OCI-LY7 (cell line): ENCODE data around the gene GALNT7. TPM values are rescaled to one million over a fixed set of nuclear protein-coding genes. Genes with fewer than 3 reads are reported as not detected.

Experiments used
- BruUV-seq: library from RNA; stranded (reverse); fragments of 400-500 nt; replicated peaks from 2 replicates; lab custom pipeline; 2021; lab: Mats Ljungman, UMichigan
- CTCF ChIA-PET: fragments of 300-600 bp; sonication (Branson Sonifier 250); formaldehyde crosslinking; loops from one replicate; lab custom pipeline; 2022; ENCODE audit warnings: antibody characterized with exemption; ENCODE audit not compliant: unreplicated experiment; lab: Charles Lee
- POLR2A ChIA-PET: fragments of 300-600 bp; sonication (Branson Sonifier 250); formaldehyde crosslinking; loops from one replicate; lab custom pipeline; 2022; ENCODE audit warnings: antibody characterized with exemption; lab: Charles Lee
- DNase-seq: peaks from one replicate; pipeline ENCODE4 v3.0.0-alpha.2; 2015; ENCODE audit warnings: low spot score
- H2AFZ ChIP-seq: fragments of 200-600 bp; sonication (generic), shearing (Covaris generic); 2 replicates; pipeline ENCODE4 v1.6.1; 2014; ENCODE audit warnings: mild to moderate bottlenecking, antibody characterized with exemption, low read length, moderate library complexity
- H3K27ac ChIP-seq: fragments of 200-600 bp; sonication (generic); 2 replicates; pipeline ENCODE4 v1.5.1; 2014; ENCODE audit warnings: mixed run types, low read depth, mild to moderate bottlenecking, moderate library complexity, low read length, inconsistent platforms; ENCODE audit not compliant: poor library complexity, severe bottlenecking
- H3K36me3 ChIP-seq: fragments of 200-600 bp; sonication (generic); 2 replicates; pipeline ENCODE4 v1.6.1; 2014; ENCODE audit warnings: mild to moderate bottlenecking, antibody characterized with exemption, low read length, moderate library complexity, mixed read lengths; ENCODE audit not compliant: insufficient read depth
- H3K4me1 ChIP-seq: fragments of 200-600 bp; sonication (generic); 2 replicates; pipeline ENCODE4 v1.5.1; 2014; ENCODE audit warnings: mild to moderate bottlenecking, low read length; ENCODE audit not compliant: insufficient read depth, poor library complexity, severe bottlenecking
- H3K4me2 ChIP-seq: fragments of 200-600 bp; sonication (generic); 2 replicates; pipeline ENCODE4 v1.6.1; 2014; ENCODE audit warnings: mild to moderate bottlenecking, low read length
- H3K4me3 ChIP-seq: fragments of 200-600 bp; sonication (generic); 2 replicates; pipeline ENCODE4 v1.5.1; 2014; ENCODE audit warnings: mild to moderate bottlenecking, low read depth, low read length; ENCODE audit not compliant: poor library complexity, severe bottlenecking
- H3K79me2 ChIP-seq: fragments of 200-600 bp; sonication (generic); 2 replicates; pipeline ENCODE4 v1.6.1; 2016; ENCODE audit warnings: low read depth, mild to moderate bottlenecking, low read length, moderate library complexity, mixed read lengths; ENCODE audit not compliant: insufficient read depth
- H3K9me2 ChIP-seq: fragments of 200-600 bp; sonication (generic); 2 replicates; pipeline ENCODE4 v1.6.1; 2016; ENCODE audit warnings: mild to moderate bottlenecking, low read length, mixed read lengths; ENCODE audit not compliant: insufficient read depth
- H3K9me3 ChIP-seq: fragments of 200-600 bp; sonication (generic); 2 replicates; pipeline ENCODE4 v1.6.1; 2014; ENCODE audit warnings: mild to moderate bottlenecking, mixed run types, low read length, mixed read lengths
- H4K20me1 ChIP-seq: fragments of 200-600 bp; sonication (generic); 2 replicates; pipeline ENCODE4 v1.6.1; 2014; ENCODE audit warnings: mild to moderate bottlenecking, antibody characterized with exemption, low read length, moderate library complexity, mixed read lengths; ENCODE audit not compliant: insufficient read depth
- EZH2phosphoT487 ChIP-seq: fragments of 200-600 bp; sonication (generic); IDR thresholded peaks from 2 replicates; pipeline ENCODE4 v1.6.1; 2018; ENCODE audit warnings: low read depth, borderline replicate concordance, mild to moderate bottlenecking, mixed run types, antibody characterized with exemption, low read length, moderate library complexity, mixed read lengths
- intact Hi-C: fragments of 100-400 bp; cut with micrococcal nuclease; formaldehyde crosslinking; loops from one replicate; pipeline ENCODE4 v1.10.0; 2022; ENCODE audit not compliant: unreplicated experiment
- total RNA-seq, 2 experiments: library from RNA; depleted of rRNA in 1 of 2; stranded (reverse); fragments of >200 nt in 1 of 2; shearing (Covaris generic) in 1 of 2; gene quantifications; 2 replicates each; pipeline ENCODE4 v1.2.3, GENCODE V29; 2014 to 2022
- TF ChIP-seq, protein P1 (sequence below): fragments of 200-600 bp; sonication (generic); conservative IDR thresholded peaks from 2 replicates; pipeline ENCODE4 v1.5.1; 2014; ENCODE audit warnings: mild to moderate bottlenecking, antibody characterized with exemption, low read length, moderate library complexity, mixed read lengths

Gene GALNT7
- total RNA-seq, 2 experiments from 2014 or later = 20.3 to 34.4 TPM

DNA sequence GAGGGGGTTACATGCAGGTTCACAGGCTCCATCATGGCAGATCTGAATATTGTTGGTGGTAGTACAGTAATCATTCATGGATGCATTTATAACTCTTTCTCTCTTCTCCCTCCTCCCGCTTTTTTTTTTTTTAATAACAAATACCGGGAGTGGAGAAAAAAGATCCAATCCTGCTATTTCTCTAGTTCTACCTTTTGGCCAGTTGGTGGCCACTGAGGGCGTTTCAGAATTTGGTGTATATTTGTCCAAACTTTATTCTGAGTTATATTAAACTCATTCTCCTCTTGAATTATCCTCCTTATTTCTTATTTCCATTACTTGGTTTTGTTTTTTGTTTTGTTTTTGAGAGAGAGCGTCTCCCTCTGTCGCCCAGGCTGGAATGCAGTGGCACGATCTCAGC lies 90.7 kb downstream of the GALNT7 start:
- Histone ChIP-seq H3K9me3 (no peaks in the 10 kb centered on the region), H3K4me2 (no peak overlapping the region), H4K20me1 (peaks cover 4% of the 10 kb centered on the region; the same call in 1 of the 2 replicates), H3K4me3 (no peak overlapping the region), H3K79me2 (peaks cover 67% of the 10 kb centered on the region), H2AFZ (no peak overlapping the region), H3K4me1 (peaks cover 35% of the 10 kb centered on the region), H3K9me2 (no peaks in the 10 kb centered on the region), H3K27ac (no peak overlapping the region), H3K36me3 (no peaks in the 10 kb centered on the region)
- TF ChIP-seq EZH2phosphoT487 = no peak
- TF ChIP-seq, protein P1, sequence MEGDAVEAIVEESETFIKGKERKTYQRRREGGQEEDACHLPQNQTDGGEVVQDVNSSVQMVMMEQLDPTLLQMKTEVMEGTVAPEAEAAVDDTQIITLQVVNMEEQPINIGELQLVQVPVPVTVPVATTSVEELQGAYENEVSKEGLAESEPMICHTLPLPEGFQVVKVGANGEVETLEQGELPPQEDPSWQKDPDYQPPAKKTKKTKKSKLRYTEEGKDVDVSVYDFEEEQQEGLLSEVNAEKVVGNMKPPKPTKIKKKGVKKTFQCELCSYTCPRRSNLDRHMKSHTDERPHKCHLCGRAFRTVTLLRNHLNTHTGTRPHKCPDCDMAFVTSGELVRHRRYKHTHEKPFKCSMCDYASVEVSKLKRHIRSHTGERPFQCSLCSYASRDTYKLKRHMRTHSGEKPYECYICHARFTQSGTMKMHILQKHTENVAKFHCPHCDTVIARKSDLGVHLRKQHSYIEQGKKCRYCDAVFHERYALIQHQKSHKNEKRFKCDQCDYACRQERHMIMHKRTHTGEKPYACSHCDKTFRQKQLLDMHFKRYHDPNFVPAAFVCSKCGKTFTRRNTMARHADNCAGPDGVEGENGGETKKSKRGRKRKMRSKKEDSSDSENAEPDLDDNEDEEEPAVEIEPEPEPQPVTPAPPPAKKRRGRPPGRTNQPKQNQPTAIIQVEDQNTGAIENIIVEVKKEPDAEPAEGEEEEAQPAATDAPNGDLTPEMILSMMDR = peak; percentile 43; the same call in 1 of the 2 replicates
- ChIA-PET CTCF (no interaction called here), POLR2A (no interaction called here)
- intact Hi-C loops = no loop called here
- BruUV-seq = no TSS peak
- DNase-seq = no peak

DNA sequence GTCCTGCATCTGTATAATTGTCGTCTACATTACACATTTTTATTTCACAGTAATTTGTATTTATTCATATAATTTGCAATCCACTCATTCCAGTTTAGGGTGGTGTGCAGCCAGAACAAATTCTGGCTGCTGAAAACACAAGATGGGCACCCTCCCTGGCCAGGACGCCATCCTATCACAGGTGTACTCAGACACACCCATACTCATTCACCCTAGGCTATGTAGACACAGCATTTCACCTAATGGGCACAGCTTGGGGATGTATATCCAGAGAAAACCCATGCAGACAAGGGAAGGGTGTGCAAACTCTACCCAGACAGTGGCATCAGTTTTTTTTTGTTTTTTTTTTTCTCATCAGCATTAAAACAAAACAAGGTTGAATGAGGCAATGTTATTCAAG lies 92.4 kb downstream of the GALNT7 start:
- ChIA-PET CTCF (no interaction called here), POLR2A (interaction anchor here (1.2 to 1.7 kb wide), 2 partner anchors 10 to 15 kb away, joined by 4 to 5 read pairs; no protein-coding TSS in a partner anchor)
- Histone ChIP-seq H3K4me3 (no peak overlapping the region), H3K4me1 (peaks cover 52% of the 10 kb centered on the region), H3K9me2 (no peaks in the 10 kb centered on the region), H4K20me1 (0 out of 2 replicates have a peak, but pooled peaks cover 4% of the 10 kb centered on the region), H3K9me3 (no peaks in the 10 kb centered on the region), H3K36me3 (no peaks in the 10 kb centered on the region), H3K79me2 (peaks cover 74% of the 10 kb centered on the region), H2AFZ (no peak overlapping the region), H3K4me2 (no peak overlapping the region), H3K27ac (no peak overlapping the region)
- no peak for DNase-seq
- no TSS peak for BruUV-seq
- TF ChIP-seq, protein P1 = no peak
- no peak for TF ChIP-seq EZH2phosphoT487
- intact Hi-C loops = loop anchor here (1.0 kb wide), 1 partner anchor 248 kb away; no protein-coding TSS in a partner anchor

DNA sequence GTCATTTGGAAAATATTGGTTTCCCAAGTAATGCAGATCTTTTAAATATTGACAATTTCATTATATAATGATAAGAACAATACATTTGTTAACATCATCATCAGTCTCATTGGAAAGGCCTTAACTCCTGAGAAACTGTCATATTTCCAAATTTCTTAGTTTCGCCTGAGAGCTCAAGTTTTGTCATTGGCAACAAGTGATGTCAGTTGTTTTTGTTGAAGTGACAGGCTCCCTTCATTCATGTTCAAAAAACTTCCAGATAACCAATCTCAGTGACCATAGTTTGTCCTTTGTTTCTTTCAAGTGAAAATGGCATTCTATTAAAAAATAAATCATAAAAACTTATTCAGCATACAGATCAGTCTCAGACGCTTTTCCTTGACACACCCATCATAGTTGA lies 93.8 kb downstream of the GALNT7 start:
- H3K4me2 ChIP-seq = peak overlapping the region; percentile 28
- peaks cover 56% of the 10 kb centered on the region for H3K4me1 ChIP-seq
- no peaks in the 10 kb centered on the region for H3K9me3 ChIP-seq
- no peak overlapping the region for H3K27ac ChIP-seq
- H3K9me2 ChIP-seq = no peaks in the 10 kb centered on the region
- no peak overlapping the region for H3K4me3 ChIP-seq
- intact Hi-C loops = no loop called here
- DNase-seq = no peak
- H4K20me1 ChIP-seq = 0 out of 2 replicates have a peak, but pooled peaks cover 4% of the 10 kb centered on the region
- ChIA-PET POLR2A (interaction anchor here (0.7 to 1.5 kb wide), 5 partner anchors 8 to 158 kb away, joined by 3 to 5 read pairs (median 3); no protein-coding TSS in a partner anchor), CTCF (no interaction called here)
- H3K36me3 ChIP-seq = peaks cover 3% of the 10 kb centered on the region; the same call in 1 of the 2 replicates
- peaks cover 80% of the 10 kb centered on the region for H3K79me2 ChIP-seq
- BruUV-seq = no TSS peak
- no peak overlapping the region for H2AFZ ChIP-seq
- TF ChIP-seq, protein P1 = no peak
- no peak for TF ChIP-seq EZH2phosphoT487
